ENCODE data around the gene BRAF.

BRAF gene

GRCh38 chr7:140675726-140676125 is 249.0 kb downstream of the BRAF start:
- H3K36me3 ChIP-seq: peaks cover 23 to 34% (median 30%) of the 10 kb centered on the region in 11 experiments
- peaks cover 43 to 62% (median 53%) of the 10 kb centered on the region in 10 experiments for H3K4me1 ChIP-seq
- peak overlapping the region; percentile 33 to 80 (median 72); a peak in 21 of 22 replicates for H3K27ac ChIP-seq
- peak overlapping the region in 2 of 10 experiments; percentile 7 to 16; a peak in 2 of 20 replicates for H3K4me3 ChIP-seq
- 0 out of 22 replicates have a peak, but pooled peaks cover 0 to 1% (median 0%) of the 10 kb centered on the region in 11 experiments for H4K20me1 ChIP-seq
- H3K4me2 ChIP-seq: peak overlapping the region; percentile 75 to 100 (median 96)
- no peaks in the 10 kb centered on the region for H3K9me3 ChIP-seq (replicated peaks in 1 of 11)
- no peak for TF ChIP-seq Cebpa-rat (IDR thresholded peaks at IDR 0.05)
- no peaks in the 10 kb centered on the region for H3K27me3 ChIP-seq
- H3K9ac ChIP-seq: peak overlapping the region in 10 of 11 experiments; percentile 39 to 92 (median 56); a peak in 18 of 22 replicates

- TF ChIP-seq Cebpa-rat (IDR thresholded peaks at IDR 0.05): no peak
- H4K20me1 ChIP-seq: no peaks in the 10 kb centered on the region
- H3K27ac ChIP-seq: peak overlapping the region; percentile 33 to 80 (median 72); a peak in 21 of 22 replicates
- peak overlapping the region; percentile 39 to 92 (median 57); a peak in 17 of 22 replicates for H3K9ac ChIP-seq
- peaks cover 43 to 66% (median 54%) of the 10 kb centered on the region in 10 experiments for H3K4me1 ChIP-seq
- no peaks in the 10 kb centered on the region for H3K27me3 ChIP-seq
- H3K36me3 ChIP-seq: peaks cover 17 to 27% (median 24%) of the 10 kb centered on the region in 11 experiments; a peak in 21 of 22 replicates
- no peaks in the 10 kb centered on the region for H3K9me3 ChIP-seq (replicated peaks in 1 of 11)
- peak overlapping the region in 6 of 10 experiments; percentile 15 to 83 (median 48); a peak in 3 of 20 replicates for H3K4me3 ChIP-seq
- peak overlapping the region; percentile 75 to 100 (median 96) for H3K4me2 ChIP-seq
These were observed 249.6 kb downstream of the BRAF start for GRCh38 chr7:140674899-140675701.

DNA sequence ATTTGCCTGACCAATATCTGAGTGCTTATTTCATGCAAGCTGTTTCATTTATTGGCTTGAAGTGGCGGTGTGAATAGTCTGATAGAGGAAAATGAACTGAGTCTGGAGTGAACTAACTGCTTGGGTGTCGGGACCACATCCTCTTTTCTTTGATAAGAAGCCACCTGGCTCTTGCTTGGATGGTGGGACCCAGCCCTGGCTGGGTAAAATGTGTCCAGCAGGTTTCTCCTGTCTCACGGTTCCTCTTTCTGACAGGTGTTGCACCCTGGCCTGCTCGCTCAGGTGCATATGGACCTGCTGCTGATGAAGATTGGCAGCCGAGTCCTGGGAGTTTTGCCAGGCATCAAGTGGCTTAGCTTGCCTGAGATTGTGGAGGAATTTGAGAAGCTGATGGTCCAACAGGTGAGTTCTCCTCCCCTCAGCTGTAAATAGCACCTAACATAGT is 250.4 kb downstream of the BRAF start:
- Histone ChIP-seq H3K27ac (peak overlapping the region in 5 of 11 experiments; percentile 65 to 91 (median 88); a peak in 8 of 22 replicates), H3K9me3 (replicated peaks in 1 of 11) (no peaks in the 10 kb centered on the region), H3K4me1 (peaks cover 43 to 66% (median 54%) of the 10 kb centered on the region in 10 experiments), H3K4me3 (peak overlapping the region; percentile 74 to 91 (median 82); a peak in 11 of 20 replicates), H3K9ac (peak overlapping the region in 9 of 11 experiments; percentile 1 to 92 (median 88); a peak in 9 of 22 replicates), H4K20me1 (no peaks in the 10 kb centered on the region), H3K36me3 (peaks cover 9 to 20% (median 16%) of the 10 kb centered on the region in 11 experiments; a peak in 20 of 22 replicates), H3K27me3 (no peaks in the 10 kb centered on the region), H3K4me2 (peak overlapping the region; percentile 75 to 100 (median 96))
- TF ChIP-seq Cebpa-rat (IDR thresholded peaks at IDR 0.05): no peak

DNA sequence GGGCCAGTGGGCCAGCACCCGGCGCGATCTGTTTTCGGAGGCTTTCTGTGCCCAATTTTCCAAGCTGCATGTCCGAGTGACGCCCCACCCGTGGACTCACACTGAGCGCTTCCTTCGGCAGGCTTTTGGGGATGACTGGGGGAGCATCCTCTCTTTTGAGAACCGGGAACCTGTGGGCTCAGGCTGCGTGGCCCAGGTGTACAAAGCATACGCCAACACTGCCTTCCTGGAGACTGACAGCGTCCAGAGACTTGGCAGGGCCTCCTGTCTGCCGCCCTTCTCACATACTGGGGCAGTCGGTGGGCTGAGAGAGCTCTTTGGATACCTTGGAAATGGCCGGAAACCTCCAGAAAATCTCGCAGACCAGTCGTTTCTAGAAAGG is 251.0 kb downstream of the BRAF start:
- Histone ChIP-seq H3K27me3 (no peaks in the 10 kb centered on the region), H3K4me2 (peak overlapping the region; percentile 75 to 100 (median 96)), H4K20me1 (no peaks in the 10 kb centered on the region), H3K27ac (peak overlapping the region in 10 of 11 experiments; percentile 83 to 92 (median 86); a peak in 20 of 22 replicates), H3K9ac (peak overlapping the region; percentile 82 to 94 (median 89)), H3K4me1 (peaks cover 43 to 66% (median 54%) of the 10 kb centered on the region in 10 experiments), H3K4me3 (peak overlapping the region; percentile 74 to 91 (median 82)), H3K9me3 (replicated peaks in 1 of 11) (no peaks in the 10 kb centered on the region), H3K36me3 (peaks cover 3 to 14% (median 10%) of the 10 kb centered on the region in 11 experiments; a peak in 17 of 22 replicates)
- TF ChIP-seq Cebpa-rat (IDR thresholded peaks at IDR 0.05): no peak

GRCh38 chr7:140673063-140673773 is 251.5 kb downstream of the BRAF start:
- Histone ChIP-seq H3K4me3 (peak overlapping the region; percentile 74 to 91 (median 82)), H4K20me1 (no peaks in the 10 kb centered on the region), H3K9me3 (replicated peaks in 1 of 11) (no peaks in the 10 kb centered on the region), H3K27me3 (no peaks in the 10 kb centered on the region), H3K4me1 (peaks cover 43 to 66% (median 54%) of the 10 kb centered on the region in 10 experiments), H3K9ac (peak overlapping the region; percentile 82 to 94 (median 89)), H3K36me3 (peaks cover 0 to 8% (median 5%) of the 10 kb centered on the region in 11 experiments; a peak in 11 of 22 replicates), H3K4me2 (peak overlapping the region; percentile 75 to 100 (median 96)), H3K27ac (peak overlapping the region; percentile 75 to 92 (median 86))
- no peak for TF ChIP-seq Cebpa-rat (IDR thresholded peaks at IDR 0.05)

GRCh38 chr7:140672382-140673062 is 252.2 kb downstream of the BRAF start, which contains the start of gene ADCK2:
Gene ADCK2 (plus strand): TSS chr7:140672945. CDS start chr7:140673331, 386 bp downstream.
- H4K20me1 ChIP-seq: no peaks in the 10 kb centered on the region
- H3K4me3 ChIP-seq: peak within 1 kb of the TSS; percentile 74 to 91 (median 82)
- no peak for TF ChIP-seq Cebpa-rat (IDR thresholded peaks at IDR 0.05)
- H3K4me2 ChIP-seq: peak within 1 kb of the TSS; percentile 75 to 100 (median 96)
- peaks cover 43 to 61% (median 54%) of the 10 kb centered on the region in 10 experiments for H3K4me1 ChIP-seq
- no peaks in the 10 kb centered on the region for H3K9me3 ChIP-seq (replicated peaks in 1 of 11)
- peak within 1 kb of the TSS; percentile 82 to 94 (median 89) for H3K9ac ChIP-seq
- peak within 1 kb of the TSS; percentile 75 to 92 (median 86) for H3K27ac ChIP-seq
- no peaks in the 10 kb centered on the region for H3K27me3 ChIP-seq
- H3K36me3 ChIP-seq: peaks cover 0 to 2% (median 0%) of the 10 kb centered on the region in 11 experiments; a peak in 5 of 22 replicates

GRCh38 chr7:140671966-140672365 is 252.8 kb downstream of the BRAF start:
- no peaks in the 10 kb centered on the region for H4K20me1 ChIP-seq
- H3K9me3 ChIP-seq (replicated peaks in 1 of 11): no peaks in the 10 kb centered on the region
- H3K4me2 ChIP-seq: peak overlapping the region; percentile 40 to 96 (median 57)
- no peaks in the 10 kb centered on the region for H3K36me3 ChIP-seq
- peak overlapping the region in 4 of 11 experiments; percentile 39 to 43 (median 42); a peak in 4 of 22 replicates for H3K27ac ChIP-seq
- peaks cover 40 to 58% (median 51%) of the 10 kb centered on the region in 10 experiments for H3K4me1 ChIP-seq
- H3K9ac ChIP-seq: peak overlapping the region in 2 of 11 experiments; percentile 18 to 27; a peak in 1 of 22 replicates
- peak overlapping the region in 1 of 10 experiments; percentile 80; a peak in 1 of 20 replicates for H3K4me3 ChIP-seq
- no peaks in the 10 kb centered on the region for H3K27me3 ChIP-seq
- TF ChIP-seq Cebpa-rat (IDR thresholded peaks at IDR 0.05): no peak
